ENCODE data around the gene PSMD7. TPM values are rescaled to one million over a fixed set of nuclear protein-coding genes. Genes with fewer than 3 reads are reported as not detected.

Gene PSMD7
- total RNA-seq, 2 donors from 2014 or later, result 92.5 to 107 TPM

DNA sequence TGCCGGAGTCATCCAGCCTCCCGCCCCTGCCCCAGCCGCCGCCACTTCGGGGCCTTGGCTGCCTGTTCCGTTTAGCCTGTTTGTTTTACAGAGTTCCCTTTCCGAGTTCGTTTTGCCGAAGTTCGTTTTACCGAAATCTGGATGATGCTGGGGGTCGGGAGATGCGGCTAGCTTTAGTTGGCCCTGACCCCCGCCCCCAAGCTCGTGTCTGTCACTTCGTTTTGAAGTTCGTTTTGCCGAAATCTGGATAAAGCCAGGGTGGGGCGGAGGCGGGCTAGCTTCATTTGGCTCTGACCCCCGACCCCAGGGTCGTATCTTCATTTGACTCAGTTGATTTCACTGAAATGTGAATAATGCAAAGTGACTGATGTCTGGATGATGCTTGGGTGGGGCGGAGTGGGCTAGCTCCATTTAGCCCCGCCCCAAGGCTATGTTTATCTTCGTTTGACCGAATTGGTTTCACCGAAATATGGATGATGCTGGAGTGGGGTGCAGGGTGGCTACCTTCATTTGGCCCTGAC is 591 bp downstream of the PSMD7 start:
- no peak for TF ChIP-seq CTCF (IDR thresholded peaks at IDR 0.05)
- H3K4me1 ChIP-seq, result peaks cover 0 to 33% of the 10 kb centered on the region in 2 donors
- DNase-seq (ENCODE audit: low spot score), result no peak

DNA sequence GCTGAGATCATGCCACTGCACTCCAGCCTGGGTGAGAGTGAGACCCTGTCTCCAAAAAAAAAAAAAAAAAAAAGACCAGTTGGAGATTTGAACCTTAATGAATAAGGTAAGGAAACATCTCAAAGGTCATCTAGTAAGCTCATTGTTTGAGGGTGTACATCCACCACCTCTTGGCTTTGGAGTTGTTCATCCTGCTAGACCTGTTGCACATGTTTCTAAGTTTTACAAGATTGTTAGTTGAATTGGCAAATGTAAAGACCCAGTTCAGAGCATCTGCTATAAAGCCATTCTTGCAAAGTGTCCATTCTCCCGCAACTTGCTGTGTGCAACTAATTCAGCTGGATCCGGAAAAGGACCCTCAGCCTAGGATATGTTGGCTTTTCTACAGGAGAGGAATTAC is 1.5 kb downstream of the PSMD7 start:
- DNase-seq (ENCODE audit: low spot score), result no peak
- Histone ChIP-seq H3K9me3 (no peaks in the 10 kb centered on the region), H3K27me3 (no peaks in the 10 kb centered on the region), H3K36me3 (peaks cover 50% of the 10 kb centered on the region), H3K4me1 (peaks cover 0 to 33% of the 10 kb centered on the region in 2 donors), H3K4me3 (peak overlapping the region; percentile 81 to 95), H3K27ac (no peak overlapping the region)
- TF ChIP-seq CTCF (IDR thresholded peaks at IDR 0.05), result no peak

More for the DNA sequence above, 591 bp downstream of the PSMD7 start:
- H3K36me3 ChIP-seq, result peaks cover 41% of the 10 kb centered on the region
- peak overlapping the region; percentile 89 to 95 for H3K27ac ChIP-seq
- H3K4me3 ChIP-seq, result peak overlapping the region; percentile 81 to 95
- no peaks in the 10 kb centered on the region for H3K9me3 ChIP-seq
- no peaks in the 10 kb centered on the region for H3K27me3 ChIP-seq

DNA sequence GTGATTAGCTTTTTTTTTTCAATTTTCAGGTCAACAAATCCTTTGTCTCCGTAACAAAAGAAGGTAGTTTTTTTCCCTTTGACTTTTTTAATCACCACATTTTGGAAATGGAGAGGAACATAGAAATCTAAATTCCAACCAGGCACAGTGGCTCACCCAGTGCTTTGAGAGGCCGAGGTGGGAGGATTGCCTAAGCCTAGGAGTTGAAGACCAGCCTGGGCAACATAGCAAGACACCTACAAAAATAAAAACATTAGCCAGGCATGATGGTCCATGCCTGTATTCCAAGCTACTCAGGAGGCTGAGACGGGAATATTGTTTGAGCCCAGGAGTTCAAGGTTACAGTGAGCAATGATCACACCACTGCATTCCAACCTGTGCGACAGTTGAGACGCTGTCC is 5.7 kb downstream of the PSMD7 start:
- DNase-seq (ENCODE audit: low spot score), result no peak
- H3K9me3 ChIP-seq, result no peaks in the 10 kb centered on the region
- H3K4me1 ChIP-seq, result peaks cover 0 to 33% of the 10 kb centered on the region in 2 donors
- H3K27me3 ChIP-seq, result no peaks in the 10 kb centered on the region
- no peak overlapping the region for H3K4me3 ChIP-seq
- H3K36me3 ChIP-seq, result peaks cover 89% of the 10 kb centered on the region
- no peak for TF ChIP-seq CTCF (IDR thresholded peaks at IDR 0.05)
- H3K27ac ChIP-seq, result no peak overlapping the region

- peaks cover 0 to 15% of the 10 kb centered on the region in 2 donors for H3K4me1 ChIP-seq
- H3K36me3 ChIP-seq, result peaks cover 76% of the 10 kb centered on the region
- TF ChIP-seq CTCF (IDR thresholded peaks at IDR 0.05), result peak in 1 of 2 donors; percentile 26
- no peak for DNase-seq (ENCODE audit: low spot score)
- no peak overlapping the region for H3K27ac ChIP-seq
- no peaks in the 10 kb centered on the region for H3K27me3 ChIP-seq
- H3K9me3 ChIP-seq, result no peaks in the 10 kb centered on the region
- H3K4me3 ChIP-seq, result no peak overlapping the region
These were observed 7.7 kb downstream of the PSMD7 start for GRCh38 chr16:74304164-74304834.

DNA sequence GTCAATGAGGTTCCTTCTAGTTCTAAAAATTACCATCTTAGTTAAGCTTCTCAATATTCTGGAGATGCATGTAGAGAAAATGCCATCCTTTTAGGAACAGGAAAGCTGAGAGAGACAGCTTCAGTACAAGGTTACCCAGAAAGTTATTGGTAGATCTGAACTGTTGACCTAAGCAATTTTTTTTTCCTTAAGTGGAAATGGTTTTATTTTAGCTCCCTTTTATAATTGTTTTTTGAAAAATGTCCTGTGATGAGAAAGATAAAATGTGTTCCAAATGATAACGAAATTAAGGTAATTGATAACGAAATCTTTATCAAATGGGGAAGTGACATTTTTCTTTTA is 8.2 kb downstream of the PSMD7 start:
- H3K27me3 ChIP-seq, result no peaks in the 10 kb centered on the region
- no peak overlapping the region for H3K4me3 ChIP-seq
- peaks cover 0 to 10% of the 10 kb centered on the region in 2 donors for H3K4me1 ChIP-seq
- H3K27ac ChIP-seq, result no peak overlapping the region
- no peak for TF ChIP-seq CTCF (IDR thresholded peaks at IDR 0.05)
- H3K36me3 ChIP-seq, result peaks cover 71% of the 10 kb centered on the region
- DNase-seq (ENCODE audit: low spot score), result no peak
- H3K9me3 ChIP-seq, result no peaks in the 10 kb centered on the region

DNA sequence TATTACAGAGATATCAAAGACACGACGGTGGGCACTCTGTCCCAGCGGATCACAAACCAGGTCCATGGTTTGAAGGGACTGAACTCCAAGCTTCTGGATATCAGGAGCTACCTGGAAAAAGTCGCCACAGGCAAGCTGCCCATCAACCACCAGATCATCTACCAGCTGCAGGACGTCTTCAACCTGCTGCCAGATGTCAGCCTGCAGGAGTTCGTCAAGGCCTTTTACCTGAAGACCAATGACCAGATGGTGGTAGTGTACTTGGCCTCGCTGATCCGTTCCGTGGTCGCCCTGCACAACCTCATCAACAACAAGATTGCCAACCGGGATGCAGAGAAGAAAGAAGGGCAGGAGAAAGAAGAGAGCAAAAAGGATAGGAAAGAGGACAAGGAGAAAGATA is 8.7 kb downstream of the PSMD7 start:
- Histone ChIP-seq H3K36me3 (peaks cover 67% of the 10 kb centered on the region), H3K9me3 (no peaks in the 10 kb centered on the region), H3K27me3 (no peaks in the 10 kb centered on the region), H3K27ac (no peak overlapping the region), H3K4me3 (no peak overlapping the region), H3K4me1 (peaks cover 0 to 8% of the 10 kb centered on the region in 2 donors)
- DNase-seq (ENCODE audit: low spot score), result no peak
- no peak for TF ChIP-seq CTCF (IDR thresholded peaks at IDR 0.05)

Data from right atrium auricular region (tissue), 2 donors.